H9 (cell line): ENCODE data around the gene APCDD1L. TPM values are rescaled to one million over a fixed set of nuclear protein-coding genes. Genes with fewer than 3 reads are reported as not detected.

Experiments used
- DNase-seq: peaks from one replicate; pipeline ENCODE4 v3.0.0-alpha.2; 2017
- H2AFZ ChIP-seq: one replicate; pipeline ENCODE4 v1.6.1; 2013; ENCODE audit warnings: mild to moderate bottlenecking, low read length, control low read depth, moderate library complexity
- H2AK5ac ChIP-seq: 2 replicates; pipeline ENCODE4 v1.6.1; 2013; ENCODE audit warnings: low read length, control low read depth, mixed read lengths; ENCODE audit not compliant: insufficient read length
- H2BK120ac ChIP-seq: one replicate; pipeline ENCODE4 v1.6.1; 2013; ENCODE audit warnings: low read depth, mild to moderate bottlenecking, low read length, control low read depth, inconsistent platforms; ENCODE audit not compliant: poor library complexity, severe bottlenecking
- H2BK12ac ChIP-seq: 2 replicates; pipeline ENCODE4 v1.6.1; 2013; ENCODE audit warnings: low read length, control low read depth, mixed read lengths, low read depth; ENCODE audit not compliant: insufficient read length
- H2BK15ac ChIP-seq: 2 replicates; pipeline ENCODE4 v1.6.1; 2013; ENCODE audit warnings: low read depth, low read length, control low read depth
- H2BK20ac ChIP-seq: one replicate; pipeline ENCODE4 v1.6.1; 2013; ENCODE audit warnings: low read depth, mild to moderate bottlenecking, low read length, control low read depth, inconsistent platforms; ENCODE audit not compliant: poor library complexity, severe bottlenecking
- H2BK5ac ChIP-seq: 2 replicates; pipeline ENCODE4 v1.6.1; 2013; ENCODE audit warnings: low read length, control low read depth, mixed read lengths; ENCODE audit not compliant: insufficient read length
- H3K14ac ChIP-seq: 2 replicates; pipeline ENCODE4 v1.6.1; 2013; ENCODE audit warnings: low read length, control low read depth; ENCODE audit not compliant: insufficient read depth
- H3K18ac ChIP-seq: 2 replicates; pipeline ENCODE4 v1.6.1; 2013; ENCODE audit warnings: low read depth, mild to moderate bottlenecking, mixed read lengths, low read length, control low read depth; ENCODE audit not compliant: insufficient read length
- H3K23ac ChIP-seq: 2 replicates; pipeline ENCODE4 v1.6.1; 2013; ENCODE audit warnings: low read length, control low read depth, mixed read lengths, low read depth; ENCODE audit not compliant: insufficient read length
- H3K23me2 ChIP-seq: 2 replicates; pipeline ENCODE4 v1.6.1; 2013; ENCODE audit warnings: low read depth, mild to moderate bottlenecking, mixed read lengths, low read length, control low read depth; ENCODE audit not compliant: insufficient read length, poor library complexity, severe bottlenecking
- H3K27ac ChIP-seq: 2 replicates; pipeline ENCODE4 v1.5.1; 2013; ENCODE audit warnings: low read length, control low read depth, mixed read lengths, low read depth; ENCODE audit not compliant: insufficient read length
- H3K27me3 ChIP-seq: 2 replicates; pipeline ENCODE4 v1.6.1; 2013; ENCODE audit warnings: low read length, control low read depth, inconsistent platforms; ENCODE audit not compliant: insufficient read depth
- H3K4ac ChIP-seq: 2 replicates; pipeline ENCODE4 v1.6.1; 2013; ENCODE audit warnings: low read depth, mild to moderate bottlenecking, control low read depth, inconsistent platforms, low read length, moderate library complexity
- H3K4me1 ChIP-seq: 2 replicates; pipeline ENCODE4 v1.6.1; 2013; ENCODE audit warnings: low read length, control low read depth, inconsistent platforms; ENCODE audit not compliant: insufficient read depth
- H3K4me2 ChIP-seq: 2 replicates; pipeline ENCODE4 v1.6.1; 2013; ENCODE audit warnings: low read length, control low read depth, mixed read lengths; ENCODE audit not compliant: insufficient read length, insufficient read depth
- H3K56ac ChIP-seq: 2 replicates; pipeline ENCODE4 v1.6.1; 2013; ENCODE audit warnings: low read depth, mild to moderate bottlenecking, mixed read lengths, low read length, control low read depth; ENCODE audit not compliant: insufficient read length
- H3K79me1 ChIP-seq: 2 replicates; pipeline ENCODE4 v1.6.1; 2013; ENCODE audit warnings: low read depth, mild to moderate bottlenecking, moderate library complexity, low read length, control low read depth, inconsistent platforms; ENCODE audit not compliant: insufficient read depth, poor library complexity, severe bottlenecking
- H3K79me2 ChIP-seq: 2 replicates; pipeline ENCODE4 v1.6.1; 2013; ENCODE audit warnings: low read length, control low read depth, inconsistent platforms; ENCODE audit not compliant: insufficient read depth
- H3K9ac ChIP-seq: 2 replicates; pipeline ENCODE4 v1.6.1; 2013; ENCODE audit warnings: low read length, control low read depth, mixed read lengths; ENCODE audit not compliant: insufficient read length; ENCODE audit errors: extremely low read depth
- H3K9me3 ChIP-seq: one replicate; pipeline ENCODE4 v1.6.1; 2013; ENCODE audit warnings: low read depth, low read length, inconsistent platforms; ENCODE audit not compliant: control insufficient read depth
- H3T11ph ChIP-seq: one replicate; pipeline ENCODE4 v1.6.1; 2013; ENCODE audit warnings: mild to moderate bottlenecking, low read length, control low read depth, inconsistent platforms
- H4K20me1 ChIP-seq: one replicate; pipeline ENCODE4 v1.6.1; 2013; ENCODE audit not compliant: control insufficient read depth, insufficient read length, insufficient read depth
- H4K5ac ChIP-seq: 2 replicates; pipeline ENCODE4 v1.6.1; 2013; ENCODE audit warnings: low read depth, mild to moderate bottlenecking, mixed read lengths, low read length, control low read depth; ENCODE audit not compliant: insufficient read length
- H4K8ac ChIP-seq: replicated peaks from 2 replicates; pipeline ENCODE4 v1.6.1; 2013; ENCODE audit warnings: low read length, control low read depth, mixed read lengths, low read depth; ENCODE audit not compliant: insufficient read length
- H4K91ac ChIP-seq: 2 replicates; pipeline ENCODE4 v1.6.1; 2013; ENCODE audit warnings: low read depth, mild to moderate bottlenecking, moderate library complexity, mixed read lengths, low read length, control low read depth; ENCODE audit not compliant: insufficient read length
- H3K27ac Mint-ChIP-seq, 3 experiments: 2 replicates in 2 of 3; 3 replicates in 1 of 3; pipeline ENCODE4 v1.8.0; 2020 to 2021; ENCODE audit warnings: mixed read lengths in 3 of 3, mild to moderate bottlenecking in 1 of 3, moderate library complexity in 1 of 3
- H3K27me3 Mint-ChIP-seq: 2 replicates; pipeline ENCODE4 v1.8.0; 2021; ENCODE audit warnings: low read depth, mild to moderate bottlenecking, moderate library complexity, mixed read lengths
- H3K36me3 Mint-ChIP-seq, 3 experiments: 2 replicates in 2 of 3; 3 replicates in 1 of 3; pipeline ENCODE4 v1.8.0; 2020 to 2021; ENCODE audit warnings: low read depth in 3 of 3, mixed read lengths in 3 of 3; ENCODE audit not compliant: insufficient read depth in 1 of 3
- H3K4me1 Mint-ChIP-seq, 2 experiments: 2 replicates each; pipeline ENCODE4 v1.8.0; 2020; ENCODE audit warnings: mixed read lengths in 2 of 2
- H3K4me3 Mint-ChIP-seq, 2 experiments: 2 replicates in 1 of 2; 3 replicates in 1 of 2; pipeline ENCODE4 v1.8.0; 2020 to 2021; ENCODE audit warnings: mild to moderate bottlenecking in 2 of 2, mixed read lengths in 2 of 2, moderate library complexity in 1 of 2
- H3K9me3 Mint-ChIP-seq, 2 experiments: 2 replicates in 1 of 2; 3 replicates in 1 of 2; pipeline ENCODE4 v1.8.0; 2020; ENCODE audit warnings: mild to moderate bottlenecking in 2 of 2, mixed read lengths in 2 of 2, moderate library complexity in 1 of 2
- CTCF ChIP-seq: fragments of 200-600 bp; sonication (generic); conservative IDR thresholded peaks from 3 replicates; pipeline ENCODE4 v1.8.0; 2021; ENCODE audit warnings: antibody characterized with exemption, mild to moderate bottlenecking
- WGBS: extraction: QIAGEN DNeasy Blood & Tissue Kit; methylation state at CpG from one replicate; pipeline ENCODE4 v1.1.7; 2013; ENCODE audit warnings: missing lambda C conversion rate, low lambda C conversion rate, mixed read lengths; ENCODE audit not compliant: insufficient read length; ENCODE audit errors: extremely low coverage; 5-methylcytosine and 5-hydroxymethylcytosine counted together
- total RNA-seq: library from RNA; stranded (reverse); gene quantifications from 2 replicates; pipeline ENCODE4 v1.2.1, GENCODE V29; 2021

Gene APCDD1L
- total RNA-seq, 1 experiment from 2014 or later = 0.68 TPM

GRCh38 chr20:58416835-58417234, 98.4 kb downstream of the APCDD1L start:
- Histone ChIP-seq H3K56ac (no peak overlapping the region), H3K4me1 (peaks cover 5% of the 10 kb centered on the region; the same call in 1 of the 2 replicates), H2BK20ac (no peak overlapping the region), H2AK5ac (no peak overlapping the region), H2AFZ (no peak overlapping the region), H3K23me2 (no peaks in the 10 kb centered on the region), H3K9ac (no peak overlapping the region), H3T11ph (no peak overlapping the region), H3K27ac (no peak overlapping the region), H4K20me1 (no peaks in the 10 kb centered on the region), H4K5ac (no peak overlapping the region), H3K79me2 (peaks cover 2% of the 10 kb centered on the region; the same call in 1 of the 2 replicates), H3K4ac (no peak overlapping the region), H3K79me1 (no peaks in the 10 kb centered on the region), H3K27me3 (no peaks in the 10 kb centered on the region), H3K4me2 (no peak overlapping the region), H2BK120ac (no peak overlapping the region), H3K9me3 (no peaks in the 10 kb centered on the region), H2BK12ac (no peak overlapping the region), H2BK15ac (no peak overlapping the region), H3K23ac (no peak overlapping the region), H2BK5ac (no peak overlapping the region), H4K8ac (no peak overlapping the region), H4K91ac (no peak overlapping the region), H3K18ac (no peak overlapping the region), H3K14ac (no peak overlapping the region)
- DNase-seq = no peak
- H3K9me3 Mint-ChIP-seq = peaks cover 6 to 14% of the 10 kb centered on the region in 2 experiments
- H3K36me3 Mint-ChIP-seq = peaks cover 27 to 38% (median 36%) of the 10 kb centered on the region in 3 experiments
- peaks cover 42 to 52% of the 10 kb centered on the region in 2 experiments for H3K4me1 Mint-ChIP-seq
- H3K4me3 Mint-ChIP-seq = peak overlapping the region in 1 of 2 experiments; percentile 18; a peak in 2 of 5 replicates
- H3K27me3 Mint-ChIP-seq = no peaks in the 10 kb centered on the region
- peak overlapping the region in 2 of 3 experiments; percentile 80 to 91; a peak in 3 of 7 replicates for H3K27ac Mint-ChIP-seq
- no CpG with 5 or more reads among the region's 2 CpGs for WGBS
- TF ChIP-seq CTCF = no peak
